Astrocyte of the hippocampus (primary cell): ENCODE measurements around the gene FRMD4B.

Experiments used
- DNase-seq: peaks from one replicate; pipeline ENCODE4 v3.0.0; 2011; ENCODE audit warnings: low read depth, low spot score

FRMD4B gene

DNA sequence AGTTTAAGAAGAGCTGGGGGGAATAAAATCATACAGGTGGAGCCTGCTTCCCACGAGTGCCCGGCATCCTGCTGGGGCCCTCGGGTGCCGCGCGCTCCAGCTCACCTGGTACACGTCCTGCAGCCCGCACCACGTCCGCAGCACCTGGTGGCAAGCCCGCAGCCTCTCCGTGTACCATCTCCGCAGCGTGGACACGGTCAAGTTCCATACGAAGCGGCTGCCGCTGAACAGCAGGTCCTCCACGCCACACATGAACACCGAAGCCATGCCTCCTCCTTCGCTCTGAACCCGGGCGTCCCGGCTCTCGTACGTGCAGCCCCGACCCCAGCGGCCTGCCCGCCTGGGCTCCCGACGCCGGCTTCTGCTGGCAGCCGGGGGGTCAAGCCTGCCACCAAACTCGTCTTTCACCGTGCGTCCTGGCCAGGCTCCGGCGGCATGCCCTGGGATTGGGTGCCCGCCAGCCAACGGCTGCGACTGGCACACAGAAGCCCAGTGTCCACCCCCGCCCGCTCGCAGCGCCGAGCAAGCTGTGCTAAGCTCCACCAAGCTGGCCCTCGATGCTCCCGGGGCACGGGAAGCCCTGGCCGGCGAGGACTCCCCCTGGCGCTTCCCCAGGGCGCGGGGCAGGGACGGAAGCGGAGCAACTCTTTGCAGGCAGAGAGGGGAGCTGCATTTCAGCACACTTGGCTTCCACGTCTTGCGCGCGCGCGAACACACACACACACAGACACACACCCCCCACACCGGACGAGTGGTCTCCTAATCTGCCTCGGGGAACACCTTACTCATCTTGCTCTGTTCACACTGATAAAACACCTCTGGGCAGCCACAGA is at the start of gene FRMD4B:
Gene FRMD4B (minus strand): TSS at position 366 of the 833 bp plus-strand sequence. CDS start 99 bp downstream, at position 267.
- peak; percentile 71 for DNase-seq

DNA sequence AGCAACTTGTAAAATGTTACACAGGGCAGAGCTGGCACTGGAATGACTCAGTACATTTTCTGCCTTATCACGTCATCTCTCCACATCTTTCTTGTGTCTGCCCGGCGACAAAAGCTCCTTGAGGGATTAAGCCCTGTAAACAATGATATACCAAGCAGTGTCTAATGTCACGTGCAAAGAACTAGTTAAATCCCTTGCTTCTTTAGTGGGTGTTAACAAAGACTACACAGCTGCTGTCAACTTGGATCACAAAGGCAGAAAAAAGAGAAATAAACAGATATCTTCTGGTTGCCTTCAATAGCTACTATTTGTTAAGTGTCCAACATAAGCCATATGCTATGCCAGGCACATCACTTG is 48.1 kb upstream of the FRMD4B start:
- peak; percentile 61 for DNase-seq

DNA sequence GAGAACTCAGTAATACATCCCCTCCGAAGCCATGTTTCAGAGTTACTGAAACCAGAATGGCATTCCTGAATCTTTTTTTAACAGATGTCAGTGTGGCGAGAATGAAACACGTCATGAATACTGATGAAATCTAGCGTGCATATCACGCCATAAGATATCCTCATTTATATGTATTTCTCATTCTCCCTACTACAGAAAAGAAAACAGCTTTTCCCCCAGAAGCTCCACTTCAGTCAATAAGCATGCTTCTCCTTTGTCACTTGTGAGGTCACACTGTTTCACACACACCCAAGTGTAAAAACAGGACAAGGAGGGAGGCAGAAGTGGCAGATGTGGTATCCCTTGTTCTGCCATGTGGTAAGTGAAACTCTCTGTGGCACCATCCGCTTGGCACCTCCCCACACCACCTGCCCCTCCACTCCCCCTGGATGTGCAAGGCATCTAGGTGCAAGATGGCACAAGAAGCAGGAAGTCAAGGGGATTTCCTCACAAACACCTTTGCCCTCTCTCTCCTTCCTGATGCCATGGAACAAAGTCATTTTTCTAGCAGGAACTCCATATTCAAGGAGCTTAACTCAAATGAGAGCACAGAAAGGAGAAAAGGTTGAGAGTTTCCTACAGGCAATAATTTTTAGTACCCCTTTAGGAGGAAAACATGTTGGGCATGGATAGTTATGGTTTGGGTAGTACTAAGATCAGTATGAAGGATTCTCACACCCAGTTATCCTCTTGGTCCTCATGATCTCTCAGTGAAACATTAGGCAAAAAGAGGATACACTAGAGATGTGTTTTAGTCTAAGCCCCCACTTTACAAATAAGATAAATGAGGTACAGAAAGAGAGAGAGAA is 47.5 kb upstream of the FRMD4B start:
- DNase-seq, result no peak

DNA sequence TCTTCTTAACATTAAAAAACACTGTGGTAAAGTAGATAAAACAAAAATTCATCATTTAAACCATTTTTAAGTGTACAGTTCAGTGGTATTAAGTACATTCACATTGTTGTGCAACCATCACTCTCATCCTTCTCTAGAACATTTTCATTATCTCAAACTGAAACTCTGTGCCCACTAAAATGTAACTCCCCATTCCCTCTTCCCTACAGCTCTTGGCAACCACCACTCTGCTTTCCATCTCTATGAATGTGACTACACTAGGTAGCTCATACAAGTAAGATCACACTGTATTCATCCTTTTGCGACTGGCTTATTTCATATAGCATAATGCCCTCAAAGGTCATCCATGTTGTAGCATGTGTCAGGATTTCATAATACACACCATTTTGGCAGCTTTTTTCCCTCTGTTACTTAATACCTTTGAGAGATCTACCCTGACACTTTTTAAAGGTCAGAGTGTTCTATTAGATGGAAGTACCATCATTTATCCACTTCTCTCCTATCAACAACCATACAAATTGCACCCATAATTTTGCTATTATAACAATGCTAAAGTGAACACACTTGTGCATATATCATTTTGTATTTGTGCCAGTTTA is 42.9 kb upstream of the FRMD4B start:
- no peak for DNase-seq

DNA sequence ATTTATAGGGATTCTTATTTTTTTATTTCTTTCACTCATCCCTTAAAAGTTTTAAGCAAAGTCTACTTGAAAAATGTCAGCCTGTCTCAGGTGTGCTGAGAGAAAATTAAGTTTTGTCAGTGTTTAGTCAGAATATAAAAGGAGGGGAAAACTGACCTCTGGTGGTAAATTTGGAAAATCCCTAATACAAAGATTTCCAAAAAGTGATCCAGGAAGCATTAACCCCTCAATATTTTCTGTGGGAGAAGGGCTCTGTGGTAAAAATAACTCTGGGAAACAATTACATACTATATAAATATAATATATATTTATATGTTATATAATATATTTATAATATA is 41.0 kb upstream of the FRMD4B start:
- no peak for DNase-seq

DNA sequence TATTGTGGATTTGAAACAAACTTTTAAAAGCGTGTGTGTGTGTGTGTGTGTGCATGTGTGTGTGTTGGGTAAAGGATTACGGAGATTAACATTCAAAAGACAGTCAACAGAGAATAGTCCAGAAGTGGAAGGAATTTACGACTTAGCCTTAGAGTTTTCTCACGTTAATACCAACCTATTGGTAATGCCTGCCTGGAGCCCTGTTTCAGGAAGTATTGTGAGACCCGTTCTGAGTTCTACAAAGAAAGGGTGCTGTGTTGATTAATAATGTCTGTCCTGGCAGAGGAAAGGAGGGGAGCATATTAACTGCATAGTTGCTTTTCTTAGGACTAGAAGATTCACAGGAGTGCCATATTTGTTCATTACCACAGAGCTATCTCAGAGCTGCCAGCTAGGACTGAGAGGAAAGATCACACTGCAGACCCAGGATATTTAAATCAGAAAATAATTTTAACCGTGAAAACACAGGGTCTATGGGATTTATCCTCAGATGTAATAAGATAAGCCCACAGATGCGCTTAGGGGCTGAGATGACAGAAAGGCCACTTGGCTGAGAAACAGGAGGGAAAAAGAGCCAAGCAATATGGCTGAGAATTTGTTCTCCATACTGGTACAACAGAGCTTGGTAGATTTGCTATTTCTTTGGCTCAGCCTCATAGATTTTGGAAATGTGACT is 40.5 kb upstream of the FRMD4B start:
- DNase-seq, result no peak

DNA sequence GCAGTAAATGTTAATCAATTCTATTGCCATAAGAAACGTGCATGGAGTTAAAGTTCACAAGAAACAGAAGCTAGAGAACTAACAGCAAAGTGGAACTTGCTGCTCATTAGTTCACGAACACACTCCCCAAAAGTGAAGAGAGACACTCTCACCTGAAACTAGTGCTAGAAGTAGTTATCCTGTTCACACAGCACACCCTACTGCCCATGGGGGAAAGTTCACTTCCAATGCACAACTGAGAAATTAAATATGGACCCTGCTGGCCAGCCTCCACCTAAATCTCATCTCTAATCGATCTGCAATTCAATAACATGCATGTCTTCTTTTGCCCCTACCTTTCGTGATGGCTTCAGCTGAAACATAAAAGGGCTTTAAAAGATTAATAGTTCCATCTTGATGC is 39.4 kb upstream of the FRMD4B start:
- peak; percentile 48 for DNase-seq

DNA sequence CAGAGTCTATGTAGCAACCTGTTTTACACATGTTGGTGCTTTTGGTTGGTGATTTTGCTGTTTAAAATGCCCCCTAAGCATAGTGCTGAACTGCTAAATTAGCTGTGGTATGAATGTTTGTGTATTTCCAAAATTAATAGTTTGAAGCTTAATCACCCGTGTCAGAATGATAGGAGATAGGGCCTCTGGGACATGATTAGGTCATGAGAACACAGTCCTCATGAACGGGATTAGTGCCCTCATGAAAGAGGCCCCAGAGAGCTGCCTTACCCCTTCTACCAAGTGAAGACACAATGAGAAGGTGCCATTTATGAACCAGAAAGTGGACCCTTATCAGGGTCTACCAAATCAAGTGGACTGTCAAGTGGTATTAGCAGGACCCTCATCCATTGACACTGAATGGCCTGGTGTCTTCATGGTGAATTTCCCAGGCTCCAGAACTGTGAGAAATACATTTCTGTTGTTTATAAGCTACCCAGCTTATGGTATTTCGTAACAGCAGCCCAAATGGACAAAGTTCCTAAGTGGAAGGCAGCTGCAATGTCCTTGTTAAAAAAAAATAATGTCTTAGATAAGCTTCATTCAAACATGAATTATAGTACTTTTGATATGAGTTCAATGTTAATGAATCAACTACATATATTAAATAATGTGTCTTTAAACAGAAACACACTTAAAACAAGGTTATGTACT is 37.7 kb upstream of the FRMD4B start:
- DNase-seq, result no peak

DNA sequence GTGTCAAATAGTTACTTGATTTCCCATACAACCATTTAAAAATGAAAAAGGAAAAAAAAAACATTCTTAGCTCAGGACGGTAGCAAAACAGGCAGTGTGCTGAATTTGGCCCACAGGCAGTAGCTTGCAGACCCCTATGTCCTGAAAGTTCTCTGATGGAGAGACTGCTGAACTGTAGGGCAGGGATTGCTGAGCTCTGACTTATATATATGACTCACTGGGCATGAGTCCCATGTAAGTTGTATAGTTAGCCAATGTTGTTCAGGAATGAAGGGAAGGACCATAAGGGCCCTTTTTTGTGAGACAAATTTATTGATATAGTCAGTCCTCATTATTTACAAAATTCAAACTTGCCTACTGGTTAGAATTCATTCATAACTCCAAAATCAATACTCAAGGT is 36.9 kb upstream of the FRMD4B start:
- no peak for DNase-seq

DNA sequence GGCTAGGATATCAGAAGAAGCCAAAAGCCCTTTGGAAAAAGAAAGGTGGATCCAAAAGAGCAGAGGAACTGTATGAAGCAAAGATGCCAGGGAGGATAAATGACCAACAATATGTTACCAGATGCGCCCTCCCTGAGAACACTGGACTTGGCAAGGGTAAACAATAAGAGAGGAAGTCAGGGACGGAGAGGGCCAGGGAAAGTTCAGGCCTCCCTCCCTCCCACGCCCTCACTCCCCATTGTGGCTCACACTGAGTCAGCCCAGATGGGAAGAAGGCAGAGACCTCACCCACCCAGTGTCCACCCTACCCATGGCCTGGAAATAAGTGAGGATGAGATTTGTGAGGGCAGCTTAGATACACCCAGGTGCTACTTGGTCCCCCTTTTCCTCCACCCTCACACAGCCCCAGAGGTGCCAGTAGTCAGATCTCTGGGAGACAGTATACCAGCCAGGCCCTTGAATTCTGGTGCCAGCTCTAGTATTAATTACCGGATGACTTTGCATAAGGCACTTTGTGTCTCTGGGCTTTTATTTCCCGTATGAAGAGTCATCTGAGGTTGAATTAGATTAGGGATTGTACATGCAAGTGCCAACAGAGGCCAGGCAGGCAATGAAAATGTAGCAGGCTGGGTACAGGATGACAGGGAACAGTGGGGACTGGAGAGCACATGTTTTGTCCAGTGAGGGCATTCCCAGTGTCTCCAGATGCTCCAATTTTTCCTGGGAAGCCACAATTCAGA is 35.1 kb upstream of the FRMD4B start:
- no peak for DNase-seq

DNA sequence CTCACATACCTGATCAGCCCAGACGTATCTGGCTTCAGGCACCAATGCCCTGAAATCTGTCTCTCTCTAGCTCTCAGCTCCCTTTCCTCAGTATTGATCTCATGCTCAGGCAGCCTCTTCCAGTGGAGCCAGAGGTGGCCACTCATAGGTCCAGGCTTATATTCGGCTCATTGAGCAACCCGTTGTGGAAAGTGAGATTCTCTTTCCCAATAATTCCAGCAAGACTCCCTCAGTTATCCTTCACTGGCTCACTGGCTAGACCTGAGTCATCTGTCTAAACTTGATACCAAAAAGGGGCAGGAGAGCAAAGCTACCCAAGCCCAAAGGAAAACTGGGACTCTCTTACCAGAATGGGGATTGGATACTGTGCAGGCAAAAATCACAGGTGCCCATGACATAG is 33.4 kb upstream of the FRMD4B start:
- DNase-seq, result no peak

DNA sequence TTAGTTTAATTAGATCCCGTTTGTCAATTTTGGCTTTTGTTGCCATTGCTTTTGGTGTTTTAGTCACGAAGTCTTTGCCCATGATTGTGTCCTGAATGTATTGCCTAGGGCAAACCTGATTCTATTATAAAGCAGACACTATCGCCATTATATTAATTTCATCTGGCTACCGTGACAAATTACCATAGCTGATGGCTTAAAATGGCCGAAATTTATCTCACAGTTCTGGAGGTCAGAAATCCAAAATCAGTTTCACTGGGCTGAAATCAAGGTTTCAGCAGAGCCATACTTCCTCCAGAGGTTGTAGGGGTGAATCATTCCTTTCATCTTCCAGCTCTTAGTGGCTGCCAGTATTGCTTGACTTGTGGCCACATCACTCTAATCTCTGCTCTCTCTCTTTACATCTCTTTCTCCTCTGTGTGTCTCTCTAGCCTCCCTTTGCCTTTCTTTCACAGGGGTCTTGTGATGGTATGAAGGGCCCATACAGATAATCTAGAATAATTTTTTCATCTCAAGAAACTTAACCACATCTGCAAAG is 31.7 kb upstream of the FRMD4B start:
- no peak for DNase-seq

DNA sequence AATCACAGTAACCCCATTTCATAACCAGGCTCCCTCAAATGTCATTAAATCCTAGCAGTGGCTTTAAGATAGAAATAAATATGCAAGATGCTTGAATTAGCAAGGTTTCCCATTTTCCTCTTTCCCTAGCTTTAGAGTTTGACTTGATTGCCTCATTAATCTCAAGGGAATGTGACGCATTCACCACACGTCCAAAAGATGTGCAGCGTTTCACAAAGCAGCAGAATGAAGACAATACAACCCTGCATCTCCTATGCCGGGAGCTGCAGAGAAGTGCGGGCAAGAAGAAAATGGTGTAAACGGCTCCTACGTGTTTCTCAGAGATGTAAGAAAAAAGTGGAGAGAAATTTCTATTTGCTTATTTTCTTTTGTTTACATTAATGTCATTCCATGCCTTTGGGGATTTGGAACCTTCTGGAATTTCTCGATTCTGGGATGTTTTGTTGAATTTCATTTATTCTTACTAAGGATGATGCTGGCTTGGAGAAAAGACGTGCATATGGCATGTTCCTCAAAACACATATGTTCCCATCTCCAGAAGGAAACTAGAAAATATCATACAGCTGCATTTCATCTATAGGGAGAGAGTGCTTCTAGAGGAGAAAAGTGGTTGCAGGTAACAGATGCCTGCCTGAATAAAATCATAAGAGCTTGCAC is 27.8 kb upstream of the FRMD4B start:
- no peak for DNase-seq

DNA sequence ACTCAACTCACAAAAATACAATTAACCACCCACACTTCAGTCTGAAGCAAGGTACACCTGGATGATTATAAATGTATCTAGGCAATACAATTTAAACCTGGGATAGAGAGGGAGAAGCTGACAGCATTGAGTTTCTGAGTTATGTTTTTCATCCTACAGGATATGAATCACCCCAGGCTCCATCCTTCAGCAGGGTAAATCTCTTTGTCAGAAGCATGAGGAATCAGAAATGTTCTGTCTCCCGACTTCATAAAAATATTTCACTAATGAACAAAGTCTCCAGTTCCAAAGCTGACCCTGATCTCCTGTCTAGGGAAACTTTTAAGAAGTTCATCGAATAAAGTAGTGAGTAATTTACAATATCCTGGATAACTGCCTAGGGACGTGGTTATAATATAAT is 25.5 kb upstream of the FRMD4B start:
- DNase-seq, result peak; percentile 15

DNA sequence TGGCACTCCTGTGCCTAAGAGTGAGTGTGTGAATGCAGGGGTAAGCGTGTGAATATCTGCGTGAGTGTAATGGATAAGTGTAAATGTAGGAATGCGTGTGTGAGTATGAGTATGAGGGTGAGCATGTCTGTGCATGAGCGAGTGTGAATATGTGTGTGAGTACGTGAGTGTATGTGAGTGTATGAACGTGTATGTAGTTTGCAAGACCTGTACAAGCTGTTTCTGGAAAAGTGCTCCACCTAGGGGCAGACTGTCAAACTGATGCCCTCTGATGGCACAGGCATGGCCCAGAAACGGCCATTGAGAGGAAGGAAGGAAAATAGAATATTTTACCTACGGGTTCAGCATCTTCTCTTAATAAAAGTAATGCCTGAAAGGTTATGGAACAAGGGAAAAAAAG is 24.4 kb upstream of the FRMD4B start:
- peak; percentile 75 for DNase-seq

DNA sequence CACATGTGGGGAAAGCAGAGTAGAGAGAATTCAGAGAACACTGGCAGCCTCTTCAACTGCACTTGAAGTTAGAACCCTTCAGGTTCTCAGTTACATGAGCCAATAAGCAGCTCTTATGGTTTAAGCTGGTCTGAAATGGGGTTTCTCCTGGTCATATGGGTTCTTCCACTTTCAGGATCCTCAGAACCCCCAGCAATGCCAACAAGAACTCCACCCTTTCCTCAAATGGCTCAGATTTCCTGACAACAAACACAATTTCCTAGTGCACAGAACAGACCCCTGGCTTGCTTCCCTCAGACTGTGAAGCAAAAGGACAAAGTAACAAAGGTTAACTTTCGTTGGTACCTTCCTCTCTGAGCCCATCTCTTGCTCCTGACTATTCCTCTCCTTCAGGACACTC is 23.9 kb upstream of the FRMD4B start:
- no peak for DNase-seq

DNA sequence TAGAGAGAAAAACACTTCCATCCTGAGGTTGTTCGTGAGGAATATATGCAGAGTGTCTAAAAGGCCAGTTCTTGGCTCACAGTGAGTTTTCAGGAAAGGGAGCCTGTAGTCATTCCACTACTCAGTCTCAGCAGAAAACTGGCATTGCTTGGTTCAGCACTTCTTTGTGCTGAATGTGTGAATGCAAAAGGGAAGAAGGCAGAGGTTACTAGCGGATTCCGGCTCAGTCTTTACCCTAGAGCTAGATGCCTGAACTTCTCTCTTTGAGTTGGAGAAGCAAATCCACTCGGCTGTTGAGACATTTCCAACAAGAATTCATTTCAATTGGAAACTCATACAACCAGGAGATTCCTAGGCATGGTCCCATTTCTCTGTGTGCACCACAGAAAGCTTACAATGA is 23.1 kb upstream of the FRMD4B start:
- no peak for DNase-seq

DNA sequence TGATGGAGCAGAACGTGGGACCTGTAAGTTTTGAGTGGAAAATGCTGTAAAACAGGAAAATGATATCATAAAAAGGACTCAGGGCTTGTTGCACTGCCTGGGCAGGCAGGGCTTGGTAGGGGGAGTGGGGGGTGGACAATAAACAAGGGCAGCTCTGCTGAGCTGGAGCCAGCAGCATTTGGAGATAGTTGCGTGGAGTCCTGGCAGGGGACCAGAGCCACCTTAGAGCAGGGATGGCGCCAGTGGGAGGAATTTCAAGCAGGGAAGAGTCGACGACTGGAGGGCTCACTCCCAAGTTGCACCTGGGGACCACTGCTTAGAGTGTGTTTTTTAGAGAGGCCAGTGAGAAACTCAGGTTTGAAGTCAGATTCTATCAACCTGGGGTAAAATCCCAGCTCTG is 22.7 kb upstream of the FRMD4B start:
- no peak for DNase-seq

DNA sequence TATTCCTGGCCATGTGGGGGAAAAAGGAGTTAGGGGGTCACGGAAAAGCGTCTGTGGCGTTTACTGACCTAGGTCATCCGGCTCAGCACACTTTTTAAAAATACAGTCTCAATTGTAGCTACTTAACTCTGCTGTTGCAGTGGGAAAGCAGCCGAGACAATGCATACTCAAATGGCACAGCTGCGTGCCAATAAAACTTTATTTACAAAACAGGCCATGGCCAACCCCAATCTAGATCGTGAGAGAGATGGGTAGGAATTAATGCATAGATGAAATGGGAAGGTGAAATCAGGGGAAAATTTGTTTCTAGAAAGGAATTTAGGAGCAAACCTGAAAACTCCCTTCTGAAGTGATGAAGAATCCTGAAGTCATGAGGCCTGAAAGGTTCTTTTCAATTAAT is 22.0 kb upstream of the FRMD4B start:
- DNase-seq, result no peak

DNA sequence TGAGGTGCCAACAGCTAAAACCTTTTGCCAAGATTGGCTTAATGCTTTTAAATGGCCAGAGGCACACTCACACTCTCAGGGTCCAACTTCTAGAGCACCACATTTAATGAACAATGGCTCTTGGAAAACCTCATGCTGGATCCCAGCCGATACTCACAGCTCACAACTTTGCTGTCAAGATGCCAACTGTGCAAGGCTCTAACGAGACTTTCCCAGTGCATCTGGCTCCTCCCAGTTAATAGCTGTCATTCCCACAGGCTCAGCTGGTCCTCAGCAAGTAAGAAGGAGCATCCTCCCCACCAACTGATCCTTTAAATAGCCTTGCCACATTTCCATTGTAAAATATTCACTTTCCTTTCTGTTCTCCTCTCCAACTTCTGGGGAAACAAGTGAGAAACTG is 20.3 kb upstream of the FRMD4B start:
- DNase-seq, result peak; percentile 67
